Measurements from ENCODE around the gene FZD8. TPM values are rescaled to one million over a fixed set of nuclear protein-coding genes. Genes with fewer than 3 reads are reported as not detected.

Gene FZD8
- total RNA-seq, 1 experiment from 2014 or later = 13.7 TPM

- no peak for TF ChIP-seq MLX (CRISPR knock-in tag; IDR thresholded peaks at IDR 0.05)
- no peak for TF ChIP-seq NFYB (CRISPR knock-in tag; conservative IDR thresholded peaks at IDR 0.05; ENCODE audit: low read depth)
- no peak for TF ChIP-seq ZNF423 (CRISPR knock-in tag; IDR thresholded peaks at IDR 0.05)
- TF ChIP-seq RELA (CRISPR knock-in tag; IDR thresholded peaks at IDR 0.05; ENCODE audit: borderline replicate concordance) = no peak
- TF ChIP-seq NFATC4 (CRISPR knock-in tag; IDR thresholded peaks at IDR 0.05) = no peak
- no peak for TF ChIP-seq ZNF138 (CRISPR knock-in tag; conservative IDR thresholded peaks at IDR 0.05)
- TF ChIP-seq JUN (CRISPR knock-in tag; IDR thresholded peaks at IDR 0.05) = no peak
- TF ChIP-seq PREB (CRISPR knock-in tag; IDR thresholded peaks at IDR 0.05; ENCODE audit: borderline replicate concordance) = no peak
- no peak for TF ChIP-seq ARID4B (CRISPR knock-in tag; IDR thresholded peaks at IDR 0.05; ENCODE audit: borderline replicate concordance)
Observed at GRCh38 chr10:35613107-35613440, 29.0 kb downstream of the FZD8 start (continued).

- DNase-seq (ENCODE audit: low spot score) (no peak), ATAC-seq (no peak)
- CTCF ChIA-PET = interaction anchor here (0.6 to 4.0 kb wide), 19 partner anchors 11 to 1268 kb away, joined by 3 to 28 read pairs (median 10); partner anchors contain the start of gene CREM
- Mint-ChIP-seq H3K27me3 (ENCODE audit: low read depth) (peaks cover 12% of the 10 kb centered on the region), H3K9me3 (peaks cover 12% of the 10 kb centered on the region), H3K27ac (no peak overlapping the region), H3K36me3 (peaks cover 11% of the 10 kb centered on the region), H3K4me1 (peaks cover 5% of the 10 kb centered on the region; the same call in 1 of the 2 replicates), H3K4me3 (no peak overlapping the region)
- POLR2A ChIA-PET = interaction anchor here (0.6 kb wide), 1 partner anchor 354 kb away, joined by 5 read pairs; no protein-coding TSS in a partner anchor
- TF ChIP-seq TP53 (CRISPR knock-in tag; IDR thresholded peaks at IDR 0.05) = no peak
- TF ChIP-seq NR1H2 (CRISPR knock-in tag; IDR thresholded peaks at IDR 0.05) = no peak
- no peak for TF ChIP-seq ZNF121 (CRISPR knock-in tag; IDR thresholded peaks at IDR 0.05)
- no peak for TF ChIP-seq IRF1 (CRISPR knock-in tag; IDR thresholded peaks at IDR 0.05)
- no peak for TF ChIP-seq RORB (CRISPR knock-in tag; IDR thresholded peaks at IDR 0.05)
- no peak for TF ChIP-seq USF1 (CRISPR knock-in tag; IDR thresholded peaks at IDR 0.05)
- TF ChIP-seq MYBL2 (CRISPR knock-in tag; IDR thresholded peaks at IDR 0.05) = no peak
- TF ChIP-seq OVOL2 (CRISPR knock-in tag; IDR thresholded peaks at IDR 0.05; ENCODE audit: borderline replicate concordance) = no peak
- no peak for TF ChIP-seq ZSCAN18 (CRISPR knock-in tag; IDR thresholded peaks at IDR 0.05)
- TF ChIP-seq HMGA2 (CRISPR knock-in tag; IDR thresholded peaks at IDR 0.05) = no peak
- no peak for TF ChIP-seq JAZF1 (CRISPR knock-in tag; IDR thresholded peaks at IDR 0.05)
- TF ChIP-seq ZNF425 (CRISPR knock-in tag; conservative IDR thresholded peaks at IDR 0.05) = no peak
- no peak for TF ChIP-seq NR2C2 (CRISPR knock-in tag; IDR thresholded peaks at IDR 0.05)
Observed at GRCh38 chr10:35612385-35613106, 29.6 kb downstream of the FZD8 start.

Data from WTC11 (cell line).